ENCODE results near the gene LYPD6. TPM values are rescaled to one million over a fixed set of nuclear protein-coding genes. Genes with fewer than 3 reads are reported as not detected.

Gene LYPD6
- total RNA-seq, 1 donor from 2014 or later, result 9.4 TPM

DNA sequence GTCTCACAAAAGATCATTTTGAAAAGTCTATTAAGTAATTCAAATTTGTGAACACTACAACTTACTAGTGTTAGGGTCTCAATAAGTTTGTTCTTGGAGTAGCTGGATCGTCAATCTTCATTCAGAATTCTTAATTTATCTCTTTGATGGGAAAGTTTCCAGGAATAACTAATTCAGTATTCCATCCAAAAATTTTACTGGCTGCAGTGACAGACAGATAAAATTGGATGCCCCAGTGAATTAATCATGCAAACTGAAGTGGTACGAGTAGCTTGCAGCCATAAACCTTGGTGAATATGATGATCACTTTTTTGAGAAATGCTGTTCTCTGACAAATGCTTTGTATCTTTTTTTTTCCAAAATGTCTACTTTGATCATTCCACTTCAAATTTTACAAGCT lies 112.8 kb downstream of the LYPD6 start:
- no peak for DNase-seq (ENCODE audit: low spot score in 2 of 2)
- FAIRE-seq, result no peak

DNA sequence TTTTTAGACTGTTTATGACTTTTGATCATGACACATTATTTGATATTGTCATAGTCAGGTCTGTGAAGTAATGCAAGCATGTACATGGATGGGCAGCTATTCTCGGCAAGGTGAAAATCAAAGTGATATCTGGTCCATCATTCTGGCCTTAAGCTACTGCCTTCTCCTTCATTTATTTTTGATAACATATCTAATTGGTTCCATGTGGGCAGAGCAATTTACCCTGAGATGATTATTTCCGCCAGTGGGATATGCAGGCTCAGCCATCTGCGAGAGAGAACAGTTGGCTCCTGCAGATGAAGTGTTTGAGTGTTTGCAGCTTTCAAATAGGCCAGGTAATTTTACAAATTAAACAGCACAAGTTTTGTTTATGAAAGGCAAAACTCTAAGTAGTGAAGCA lies 116.4 kb downstream of the LYPD6 start:
- no peak for FAIRE-seq
- DNase-seq (ENCODE audit: low spot score in 2 of 2), result no peak

DNA sequence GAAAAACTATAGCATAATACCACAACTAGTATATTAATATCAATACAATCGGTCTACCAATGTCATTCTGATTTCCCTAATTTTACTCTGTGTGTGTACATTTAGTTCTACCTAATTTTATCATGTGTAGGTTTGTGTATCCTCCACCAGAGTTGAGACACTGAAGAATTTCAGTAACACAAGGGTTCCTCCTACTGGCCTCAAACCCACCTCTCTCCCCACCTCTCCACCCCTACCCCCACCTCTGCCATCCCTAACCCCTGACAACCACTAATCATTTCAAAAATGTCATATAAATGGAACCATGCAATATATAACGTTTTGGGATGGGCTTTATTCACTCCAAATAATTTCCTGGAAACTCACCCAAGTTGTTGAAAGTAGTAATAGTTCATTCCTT lies 117.9 kb downstream of the LYPD6 start:
- no peak for FAIRE-seq
- no peak for DNase-seq (ENCODE audit: low spot score in 2 of 2)

DNA sequence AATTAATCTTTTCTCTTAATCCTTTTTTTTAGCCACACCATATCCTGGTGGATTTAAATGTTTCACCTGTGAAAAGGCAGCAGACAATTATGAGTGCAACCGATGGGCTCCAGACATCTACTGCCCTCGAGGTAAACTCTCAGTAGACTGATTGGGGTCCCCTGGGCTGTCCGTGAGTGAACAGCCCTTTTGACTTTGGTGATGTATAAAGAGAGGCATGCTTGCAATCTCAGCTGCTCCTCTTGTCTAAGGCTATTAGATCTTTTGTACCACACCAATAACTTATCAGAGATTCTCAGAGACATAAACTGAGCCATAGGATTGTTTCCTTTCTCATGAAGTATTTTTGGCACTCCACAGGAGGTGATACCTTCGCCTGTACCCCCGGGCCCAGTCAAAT lies 118.6 kb downstream of the LYPD6 start:
- no peak for FAIRE-seq

DNA sequence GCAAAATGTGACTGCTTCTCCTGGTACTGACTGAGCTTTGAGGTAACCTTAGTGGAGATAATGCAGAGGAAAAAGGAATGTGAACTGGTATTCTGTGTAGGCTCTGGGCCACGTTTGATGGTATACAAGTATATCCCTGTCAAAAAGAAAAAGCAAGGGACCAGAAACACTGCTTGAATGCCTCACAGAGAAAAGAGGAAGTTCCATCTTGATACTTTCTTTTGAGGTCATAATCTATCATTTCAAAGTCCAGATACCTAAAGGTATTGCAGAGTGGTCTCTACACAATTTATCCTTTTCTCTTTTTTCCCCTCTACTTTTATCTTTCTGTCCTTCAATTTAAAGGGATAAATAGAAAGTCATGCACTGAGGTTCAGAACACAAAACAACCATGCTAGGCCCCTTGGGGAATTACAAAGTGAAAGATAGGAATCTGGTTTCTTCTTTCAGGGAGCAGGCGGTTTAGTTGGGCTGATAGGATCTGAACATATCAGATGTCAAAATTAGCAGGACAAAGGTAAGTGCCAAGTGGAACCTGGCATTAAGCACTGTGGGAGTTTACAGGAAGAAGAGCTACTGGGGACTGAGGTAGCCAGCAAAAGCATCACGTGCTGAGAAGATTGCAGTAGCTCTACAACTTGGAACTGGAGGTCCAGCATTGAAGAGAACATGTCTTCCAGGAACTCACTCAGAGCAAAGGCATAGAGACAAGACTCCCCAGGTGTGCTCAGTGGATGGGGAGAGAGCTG lies 121.2 kb downstream of the LYPD6 start:
- DNase-seq (ENCODE audit: low spot score in 2 of 2) (no peak), FAIRE-seq (no peak)

More for the DNA sequence above, 118.6 kb downstream of the LYPD6 start:
- DNase-seq (ENCODE audit: low spot score in 2 of 2), result no peak

DNA sequence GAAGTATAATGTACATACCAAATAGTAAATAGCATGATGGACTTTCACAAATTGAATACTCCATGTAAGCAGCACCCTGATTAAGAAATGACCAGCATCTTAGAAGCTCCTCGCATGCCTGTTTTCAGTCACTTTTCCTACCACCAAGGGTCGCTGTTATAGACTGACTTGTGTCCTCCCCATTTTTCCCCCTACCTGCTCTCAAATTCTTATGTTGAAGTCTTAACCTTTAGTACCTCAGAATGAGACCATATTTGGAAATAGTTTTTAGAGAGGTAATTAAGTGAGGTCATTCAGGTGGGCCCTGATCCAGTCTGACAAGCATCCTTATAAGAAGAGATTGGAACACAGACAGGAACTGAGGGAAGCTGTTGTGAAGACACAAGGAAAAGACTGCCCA lies 125.9 kb downstream of the LYPD6 start:
- no peak for FAIRE-seq
- no peak for DNase-seq (ENCODE audit: low spot score in 2 of 2)

DNA sequence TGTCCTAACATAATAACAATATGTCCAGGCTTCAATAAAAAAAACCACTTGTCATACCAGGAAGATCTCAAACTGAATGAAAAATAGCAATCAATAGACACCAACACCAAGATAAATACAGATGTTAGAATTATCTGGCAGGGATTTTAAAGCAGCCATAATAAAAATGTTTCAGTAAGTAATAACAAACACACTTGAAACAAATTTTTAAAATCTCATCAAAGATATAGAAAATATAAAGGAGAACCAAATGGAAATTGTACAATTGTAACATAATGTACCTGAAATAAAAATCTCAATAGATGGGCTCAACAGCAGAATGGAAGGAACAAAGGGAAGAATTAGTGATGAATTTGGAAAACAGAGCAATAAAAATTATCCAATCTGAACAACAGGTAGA lies 128.1 kb downstream of the LYPD6 start:
- DNase-seq (ENCODE audit: low spot score in 2 of 2), result no peak
- no peak for FAIRE-seq

DNA sequence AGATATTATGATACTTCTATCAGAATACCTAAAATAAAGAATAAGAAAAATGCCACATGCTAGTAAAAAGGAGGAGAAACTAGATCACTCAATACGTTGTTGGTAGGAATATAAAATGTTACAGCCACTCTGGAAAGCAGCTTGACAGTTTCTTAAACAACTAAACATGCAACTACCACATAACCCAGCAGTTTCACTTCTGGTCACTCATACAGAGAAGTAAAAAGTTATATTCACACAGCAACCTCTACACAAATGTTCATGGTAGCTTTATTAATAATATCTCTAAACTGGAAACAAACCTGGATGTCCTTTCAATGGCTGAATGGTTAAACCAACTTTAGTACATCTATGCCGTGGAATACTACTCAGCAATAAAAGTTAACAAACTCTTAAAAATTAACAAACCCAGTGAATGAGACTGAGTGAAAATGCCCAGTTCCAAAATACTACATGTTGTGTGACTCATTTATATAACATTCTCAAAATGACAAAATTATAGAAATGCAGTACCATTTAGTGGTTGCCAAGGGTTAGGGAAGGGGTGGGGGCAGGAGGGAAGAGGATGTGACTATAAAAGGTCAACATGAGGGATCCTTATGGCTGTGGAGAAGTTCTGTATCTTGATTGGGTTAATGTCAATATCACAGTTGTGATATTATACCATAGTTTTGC lies 133.1 kb downstream of the LYPD6 start:
- FAIRE-seq, result no peak
- DNase-seq (ENCODE audit: low spot score in 2 of 2), result no peak

DNA sequence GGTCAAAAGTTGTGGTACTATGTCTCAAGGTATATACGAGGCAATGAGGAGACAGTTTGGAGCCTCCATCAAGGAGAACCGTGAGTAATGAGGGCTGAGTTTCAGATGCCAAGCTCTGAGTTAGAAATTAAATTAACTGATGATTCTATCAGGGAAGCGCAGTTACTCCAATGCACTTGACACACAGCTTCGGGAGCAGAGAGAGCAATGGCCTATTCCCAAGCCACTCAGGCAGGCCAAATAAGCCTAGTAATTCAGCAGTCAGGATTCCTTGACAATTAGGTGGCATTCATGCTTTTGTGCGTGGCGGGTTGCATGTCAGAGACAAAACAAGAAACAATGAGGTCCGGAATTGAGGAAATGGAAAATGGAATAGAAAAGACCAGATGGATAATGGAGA lies 134.0 kb downstream of the LYPD6 start:
- no peak for DNase-seq (ENCODE audit: low spot score in 2 of 2)
- FAIRE-seq, result no peak

DNA sequence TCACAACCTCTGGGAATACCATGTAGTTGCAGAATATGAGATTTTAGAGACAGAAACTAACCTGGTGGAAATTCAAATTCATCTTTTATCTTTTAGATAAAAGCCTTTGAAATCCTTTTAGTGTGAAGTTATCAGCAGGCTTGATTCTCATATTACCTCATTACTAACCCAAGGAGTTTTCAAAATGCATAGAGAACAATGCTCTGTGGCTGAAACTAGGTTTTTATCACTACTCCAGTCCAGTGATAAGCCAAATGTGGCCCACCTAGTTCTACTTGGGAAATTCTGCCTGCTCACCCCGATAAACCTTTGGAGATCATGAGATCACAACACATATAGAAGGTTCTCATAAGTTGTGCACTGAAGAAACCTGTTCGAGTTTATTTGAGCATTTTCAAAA lies 135.5 kb downstream of the LYPD6 start:
- no peak for DNase-seq (ENCODE audit: low spot score in 2 of 2)
- FAIRE-seq, result no peak

DNA sequence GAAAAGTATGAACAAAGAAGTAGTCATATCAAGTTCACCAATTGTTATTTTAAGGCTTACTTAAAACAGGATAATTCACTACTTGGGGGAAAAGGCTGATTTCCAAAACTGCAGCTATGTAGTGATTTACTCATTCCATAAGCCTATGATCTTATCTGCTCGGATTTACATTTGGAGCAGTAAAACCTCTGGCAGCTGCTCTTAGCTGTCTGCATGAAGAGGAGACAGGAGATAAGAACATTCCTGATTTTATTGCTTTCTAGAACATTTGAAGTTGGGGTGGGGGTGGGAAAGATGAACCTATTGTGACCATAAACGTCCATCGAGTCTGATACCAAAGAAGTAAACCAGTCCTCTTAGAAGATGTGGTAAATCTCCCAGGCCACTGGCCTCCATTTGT lies 136.2 kb downstream of the LYPD6 start:
- no peak for DNase-seq (ENCODE audit: low spot score in 2 of 2)
- FAIRE-seq, result no peak

DNA sequence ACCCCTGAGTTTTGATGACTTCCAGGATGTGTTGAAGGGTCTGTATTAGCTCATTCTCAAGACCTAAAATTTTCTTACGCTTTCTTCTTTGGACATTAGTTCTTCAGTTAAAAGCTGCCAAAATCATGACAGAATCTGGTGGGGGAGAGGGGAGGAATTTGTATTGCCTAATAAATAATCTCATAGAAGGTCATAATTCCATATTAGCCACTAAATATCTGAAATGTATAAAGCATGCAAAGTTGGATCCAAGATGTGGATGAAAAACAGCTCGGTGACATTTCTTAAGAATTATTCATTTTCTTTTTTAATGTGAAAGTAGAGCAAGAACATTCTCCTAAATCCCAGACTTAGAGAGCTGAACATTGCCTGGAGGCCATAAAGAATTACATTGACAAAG lies 137.0 kb downstream of the LYPD6 start:
- DNase-seq (ENCODE audit: low spot score in 2 of 2) (no peak), FAIRE-seq (no peak)

DNA sequence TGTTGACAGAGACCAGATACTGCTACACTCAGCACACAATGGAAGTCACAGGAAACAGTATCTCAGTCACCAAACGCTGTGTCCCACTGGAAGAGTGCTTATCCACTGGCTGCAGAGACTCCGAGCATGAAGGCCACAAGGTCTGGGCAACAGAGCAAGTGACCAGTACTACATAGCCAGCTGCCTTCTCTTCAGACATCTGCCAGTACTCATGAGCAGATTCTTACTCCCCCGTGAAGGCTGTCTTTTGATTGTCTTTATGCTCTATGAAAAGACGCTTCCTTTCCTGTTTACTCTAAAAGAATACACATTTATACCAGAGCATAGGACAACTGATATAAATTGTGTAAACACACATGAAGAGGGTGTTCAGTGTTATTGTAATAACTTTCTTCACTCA lies 138.2 kb downstream of the LYPD6 start:
- no peak for FAIRE-seq
- DNase-seq (ENCODE audit: low spot score in 2 of 2), result no peak

DNA sequence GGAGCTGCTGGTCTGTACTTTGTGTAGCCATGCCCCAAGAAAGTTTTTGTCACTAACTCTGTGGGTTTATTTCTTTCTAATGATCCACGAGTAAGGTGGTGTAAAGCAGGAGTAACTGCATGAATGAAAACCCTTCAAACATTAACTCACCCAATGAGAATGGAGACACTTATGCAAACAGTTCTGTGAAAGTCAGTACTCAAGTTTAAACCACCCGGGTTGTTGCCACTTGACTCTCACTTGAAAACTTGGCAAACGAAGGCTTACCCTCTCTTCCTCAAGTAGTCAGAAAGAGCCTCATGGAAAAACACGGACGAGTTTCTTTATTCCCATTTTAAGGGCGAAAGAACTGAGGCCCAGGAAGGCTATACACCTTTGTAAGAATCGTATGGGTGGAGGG lies 139.7 kb downstream of the LYPD6 start:
- FAIRE-seq, result no peak

DNA sequence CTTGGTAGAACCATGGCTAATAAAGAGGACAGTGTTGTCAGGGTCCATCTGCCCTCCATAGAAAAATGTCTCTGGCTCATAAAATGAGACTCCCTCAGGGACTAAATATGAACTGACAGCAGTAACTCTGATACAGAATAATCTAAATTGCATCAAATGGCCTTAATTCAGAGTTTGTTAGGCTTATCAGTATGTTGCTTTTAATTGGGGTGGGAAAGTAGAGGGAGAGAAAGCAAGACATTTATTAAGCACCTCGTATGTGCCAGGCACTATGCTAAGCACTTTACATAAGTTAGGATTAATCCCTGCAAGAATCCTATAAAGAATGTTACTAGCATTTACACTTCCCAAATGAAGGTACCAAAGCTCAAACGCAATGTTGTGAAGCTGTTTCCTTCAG lies 142.0 kb downstream of the LYPD6 start:
- no peak for DNase-seq (ENCODE audit: low spot score in 2 of 2)
- no peak for FAIRE-seq

More for the DNA sequence above, 139.7 kb downstream of the LYPD6 start:
- DNase-seq (ENCODE audit: low spot score in 2 of 2), result no peak

DNA sequence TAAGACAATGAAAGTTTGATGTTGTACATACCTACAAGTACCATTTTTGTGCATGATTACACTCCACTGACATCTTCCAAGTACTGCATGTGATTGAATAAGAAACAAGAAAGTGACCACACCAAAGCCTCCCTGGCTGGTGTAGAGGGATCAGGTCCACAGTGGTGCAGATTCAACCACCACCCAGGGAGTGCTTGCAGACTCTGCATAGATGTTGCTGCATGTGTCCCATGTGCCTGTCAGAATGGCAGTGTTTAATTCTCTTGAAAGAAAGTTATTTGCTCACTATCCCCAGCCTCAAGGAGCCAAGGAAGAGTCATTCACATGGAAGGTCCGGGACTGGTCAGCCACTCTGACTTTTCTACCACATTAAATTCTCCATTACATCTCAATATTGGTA lies 142.7 kb downstream of the LYPD6 start:
- DNase-seq (ENCODE audit: low spot score in 2 of 2), result no peak
- no peak for FAIRE-seq

DNA sequence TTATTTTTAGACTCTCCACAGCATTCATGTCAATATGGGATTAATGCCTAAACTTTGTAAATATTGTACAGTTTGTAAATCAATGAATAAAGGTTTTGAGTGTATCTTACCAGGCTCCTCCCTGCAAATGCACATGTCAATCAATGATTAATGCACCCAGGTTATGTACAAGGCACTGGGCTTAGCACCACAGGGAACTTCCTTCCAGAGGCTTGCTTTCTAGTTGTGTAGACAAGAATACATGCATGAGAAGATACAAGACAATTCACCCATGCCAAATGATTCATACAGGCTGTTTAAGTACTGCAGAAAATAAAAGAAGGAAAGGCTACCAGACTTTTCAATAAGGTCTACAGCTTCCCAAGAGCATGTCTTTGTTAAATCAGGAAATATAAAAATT lies 143.1 kb downstream of the LYPD6 start:
- DNase-seq (ENCODE audit: low spot score in 2 of 2), result no peak
- no peak for FAIRE-seq

DNA sequence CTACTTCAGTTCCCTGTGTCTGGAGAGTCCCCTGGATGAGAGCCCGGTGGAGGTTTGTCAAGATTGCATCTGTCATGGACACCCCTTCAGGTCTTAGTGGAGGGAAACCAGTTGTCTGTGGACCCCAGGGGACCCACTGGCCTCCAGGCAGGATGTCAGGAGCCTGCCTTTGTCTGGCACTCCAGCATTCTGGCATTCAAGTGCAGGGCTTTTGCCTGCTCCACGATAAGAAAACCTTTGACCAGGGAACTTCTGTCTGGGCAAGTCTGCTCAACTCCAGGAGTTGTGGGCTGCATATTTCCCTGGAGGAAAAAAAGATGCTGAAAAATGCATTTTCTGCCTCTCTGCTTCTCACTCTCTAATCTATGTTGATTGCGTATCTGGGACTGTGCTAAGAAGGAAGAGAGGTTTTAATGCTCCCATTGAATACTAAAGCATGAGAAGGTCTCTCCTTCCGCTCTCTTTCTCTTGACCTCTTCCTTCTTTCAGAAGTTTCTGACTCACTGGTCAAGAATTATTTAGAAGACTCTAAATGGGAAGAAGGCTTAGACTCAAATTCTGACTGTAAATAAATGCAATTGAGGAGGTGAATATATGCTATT lies 152.7 kb downstream of the LYPD6 start:
- FAIRE-seq, result no peak
- no peak for DNase-seq (ENCODE audit: low spot score in 2 of 2)

DNA sequence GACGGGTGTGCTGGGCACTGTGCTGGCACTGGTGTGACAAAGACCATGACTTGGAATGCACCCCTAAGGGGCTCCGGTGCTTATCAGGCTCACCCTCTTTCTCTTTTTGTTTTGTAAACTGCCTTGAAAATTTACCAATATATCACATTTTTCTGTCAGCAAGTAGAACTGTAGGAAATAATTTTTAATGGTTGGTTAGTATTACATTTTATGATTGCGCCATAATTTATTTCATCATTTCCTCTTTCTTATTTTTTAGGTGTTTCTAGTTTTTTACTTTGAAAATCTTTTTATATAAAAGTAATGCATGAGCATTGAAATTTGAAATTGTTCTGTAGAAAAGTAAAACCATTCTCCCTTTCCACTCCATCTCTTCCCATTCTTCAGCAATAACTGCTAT lies 156.3 kb downstream of the LYPD6 start:
- no peak for FAIRE-seq
- DNase-seq (ENCODE audit: low spot score in 2 of 2), result no peak

DNA sequence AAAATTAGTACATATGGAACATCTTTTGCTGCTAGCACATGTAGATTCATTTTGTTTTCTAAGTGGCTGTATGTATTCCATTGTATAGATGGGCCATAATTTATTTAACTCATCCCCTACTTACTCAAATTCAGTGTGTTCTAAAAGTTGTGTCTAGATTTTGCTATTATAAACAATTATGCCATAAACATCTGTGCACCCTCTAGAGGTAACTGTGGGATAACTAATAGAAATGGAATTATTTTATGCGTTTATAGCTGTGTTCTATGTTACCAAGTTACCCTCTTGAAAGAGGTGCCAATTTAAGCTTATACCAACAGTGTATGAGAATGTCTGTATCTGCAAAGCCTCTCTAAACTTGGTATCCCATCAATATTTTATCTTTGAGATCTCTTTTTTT lies 156.8 kb downstream of the LYPD6 start:
- DNase-seq (ENCODE audit: low spot score in 2 of 2), result no peak
- FAIRE-seq, result no peak

DNA sequence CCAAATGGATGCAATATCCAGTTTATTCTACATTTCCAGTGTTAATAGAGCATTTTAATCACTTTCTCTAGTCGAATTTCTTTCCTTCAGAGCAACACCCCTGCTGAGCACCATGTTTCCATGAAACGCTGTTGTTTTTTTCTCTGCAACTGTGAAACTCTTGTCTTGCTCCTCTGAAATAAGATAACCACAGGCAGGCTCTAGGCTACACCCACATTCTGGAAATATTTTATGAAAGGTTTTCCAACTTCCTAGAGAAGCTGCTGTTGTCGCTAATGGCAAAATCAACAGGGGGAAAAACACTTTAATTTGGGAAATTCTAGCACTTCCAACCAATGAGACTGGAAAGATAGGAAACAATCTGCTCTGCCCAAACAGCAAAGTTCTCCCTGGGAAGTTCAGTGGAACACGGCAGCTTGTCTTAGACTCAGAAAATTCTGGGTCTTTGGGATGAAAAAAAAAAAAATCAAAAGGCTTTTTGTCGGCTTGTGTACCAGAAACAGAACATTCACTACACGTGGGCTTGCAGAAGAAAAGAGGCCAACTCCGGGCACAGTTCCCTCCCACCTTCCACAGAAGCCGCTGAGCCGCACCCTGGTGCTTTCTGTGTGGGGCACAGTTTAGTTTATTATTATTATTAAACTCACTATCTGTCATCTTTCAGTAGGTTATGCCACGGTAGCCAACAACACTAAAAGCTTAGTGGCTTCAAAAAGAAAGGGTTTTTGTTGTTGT lies 158.5 kb downstream of the LYPD6 start:
- DNase-seq (ENCODE audit: low spot score in 2 of 2) (no peak), FAIRE-seq (no peak)

Measured in frontal cortex (tissue), 4 donors.